Measurements from ENCODE around the gene MRPL45. TPM values are rescaled to one million over a fixed set of nuclear protein-coding genes. Genes with fewer than 3 reads are reported as not detected.

The MRPL45 gene
- total and polyA plus RNA-seq, 9 of the 15 experiments (the other 6 are each of a cell fraction or from before 2014, with no cell fraction given), result 48.4 to 228 (median 76.8) TPM

DNA sequence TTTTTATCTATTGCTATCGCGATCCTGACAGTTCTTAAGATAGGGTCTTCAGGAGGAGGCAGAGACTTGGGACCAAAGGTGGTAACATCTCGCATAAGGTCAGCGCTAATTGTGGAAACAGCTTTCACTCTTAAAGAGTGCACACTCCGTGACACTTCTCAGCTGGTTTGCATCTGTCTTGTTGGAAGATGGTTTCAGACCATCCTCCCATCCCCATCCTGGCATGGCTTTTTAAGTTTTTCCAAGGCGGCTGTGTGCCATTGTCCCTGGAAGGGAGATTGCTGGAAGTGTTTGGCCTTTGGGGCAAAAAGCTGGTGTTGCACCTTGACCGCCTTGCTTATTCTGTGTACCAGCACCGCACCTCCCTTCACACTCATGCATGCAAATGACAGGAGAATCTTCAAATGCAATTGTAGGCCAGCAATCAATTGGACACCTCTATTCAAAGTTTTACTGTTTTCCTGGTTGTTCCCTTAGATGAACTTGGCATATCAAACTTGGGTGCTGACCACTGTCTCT lies 56.2 kb downstream of the MRPL45 start:
- intact Hi-C loops (cut with micrococcal nuclease), result loop anchor here (5.0 kb wide), 1 partner anchor 314 kb away; no protein-coding TSS in a partner anchor
- WGBS (ENCODE audit: insufficient coverage, low coverage, missing lambda C conversion rate), result 30% methylated on average over 8 of the region's 8 CpGs
- Histone ChIP-seq H3K79me2 (ENCODE audit: control insufficient read depth, insufficient read depth, low read length) (peaks cover 25% of the 10 kb centered on the region), H3K9me1 (ENCODE audit: control insufficient read depth, insufficient read depth, low read length) (no peaks in the 10 kb centered on the region), H3K9ac (ENCODE audit: insufficient read depth in 1 of 2, low read depth in 2 of 2, low read length in 2 of 2) (peak overlapping the region; percentile 72 to 91; a peak in 3 of 4 replicates), H3K27me3 (ENCODE audit: control insufficient read depth in 2 of 2, insufficient read depth in 2 of 2, low read length in 2 of 2) (no peaks in the 10 kb centered on the region), H4K20me1 (replicated peaks; ENCODE audit: control insufficient read depth, insufficient read depth, low read length) (peaks cover 9% of the 10 kb centered on the region; the same call in 1 of the 2 replicates), H3K27ac (ENCODE audit: extremely low read depth, low read depth, low read length) (no peak overlapping the region), H3K4me3 (peak overlapping the region; percentile 73), H3K36me3 (ENCODE audit: control insufficient read depth, insufficient read depth, low read length) (no peaks in the 10 kb centered on the region), H3K9me3 (replicated peaks; ENCODE audit: control insufficient read depth, insufficient read depth, low read depth, low read length) (no peaks in the 10 kb centered on the region), H3K4me2 (ENCODE audit: insufficient read depth, low read length) (peak overlapping the region; percentile 88), H2AFZ (ENCODE audit: low read depth, low read length) (peak overlapping the region; percentile 36; the same call in 1 of the 2 replicates), H3K4me1 (replicated peaks in 1 of 2; ENCODE audit: control insufficient read depth in 2 of 2, insufficient read depth in 2 of 2, low read length in 2 of 2) (peaks cover 22 to 23% of the 10 kb centered on the region in 2 experiments; a peak in 4 of 5 replicates)
- ChIA-PET CTCF (ENCODE audit: low intra/inter-chr PET ratio) (no interaction called here), POLR2A (interaction anchor here (0.5 to 3.5 kb wide), 12 partner anchors 8 to 156 kb away, joined by 3 to 34 read pairs (median 3); partner anchors contain the start of gene GPR179)
- no TSS peak for BruUV-seq (replicated peaks)
- in situ Hi-C loops (cut with MboI), result no loop called here
- ATAC-seq (no peak), DNase-seq (ENCODE audit: extremely low read depth in 1 of 4, low spot score in 3 of 4) (no peak), FAIRE-seq (no peak)
- TF ChIP-seq CHD4 (IDR thresholded peaks at IDR 0.05; ENCODE audit: insufficient read depth, insufficient replicate concordance, low read depth, low read length, poor library complexity, severe bottlenecking) (no peak), YY1 (IDR thresholded peaks at IDR 0.05; ENCODE audit: borderline replicate concordance in 1 of 3, control insufficient read depth in 1 of 3, extremely low read depth in 1 of 3, insufficient read depth in 3 of 3, insufficient read length in 1 of 3, insufficient replicate concordance in 2 of 3, low read depth in 1 of 3, low read length in 2 of 3) (no peak), XRCC5 (IDR thresholded peaks at IDR 0.05; ENCODE audit: low read depth, low read length) (no peak), ZFP30 (CRISPR knock-in tag; IDR thresholded peaks at IDR 0.05; ENCODE audit: borderline replicate concordance) (no peak)
- TF ChIP-seq, protein P1, sequence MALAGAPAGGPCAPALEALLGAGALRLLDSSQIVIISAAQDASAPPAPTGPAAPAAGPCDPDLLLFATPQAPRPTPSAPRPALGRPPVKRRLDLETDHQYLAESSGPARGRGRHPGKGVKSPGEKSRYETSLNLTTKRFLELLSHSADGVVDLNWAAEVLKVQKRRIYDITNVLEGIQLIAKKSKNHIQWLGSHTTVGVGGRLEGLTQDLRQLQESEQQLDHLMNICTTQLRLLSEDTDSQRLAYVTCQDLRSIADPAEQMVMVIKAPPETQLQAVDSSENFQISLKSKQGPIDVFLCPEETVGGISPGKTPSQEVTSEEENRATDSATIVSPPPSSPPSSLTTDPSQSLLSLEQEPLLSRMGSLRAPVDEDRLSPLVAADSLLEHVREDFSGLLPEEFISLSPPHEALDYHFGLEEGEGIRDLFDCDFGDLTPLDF (CRISPR knock-in tag; IDR thresholded peaks at IDR 0.05), result no peak

Measured in K562 (cell line).